GM19372 (cell line): ENCODE results near the gene CSNK1G1.
"Not testable (repeated sequence)": the region's sequence is repeated elsewhere in the genome, so short reads cannot be mapped to it uniquely, and the experiment has no call there.

Experiments
- ATAC-seq: cut with Tn5 transposase; IDR thresholded peaks from one replicate; pipeline ENCODE4 v1.9.1; 2021; ENCODE audit warnings: mild to moderate bottlenecking, low read depth, moderate library complexity; ENCODE audit not compliant: unreplicated experiment

CSNK1G1 gene

DNA sequence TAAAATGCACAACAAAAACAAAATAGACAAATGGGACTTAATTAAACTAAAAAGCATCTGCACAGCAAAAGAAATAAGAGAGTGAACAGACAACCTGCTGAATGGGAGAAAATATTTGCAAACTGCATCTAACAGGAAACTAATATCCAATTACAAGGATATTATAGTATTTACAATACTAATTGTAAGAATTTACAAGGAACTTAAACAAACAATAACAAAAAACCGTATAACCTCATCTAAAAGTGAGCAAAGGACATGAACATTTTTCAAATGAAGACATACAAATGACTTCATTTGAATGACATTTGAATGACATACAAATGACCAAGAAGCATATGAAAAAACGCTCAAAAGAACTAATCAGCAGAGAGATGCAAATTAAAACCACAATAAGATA lies 66.4 kb downstream of the CSNK1G1 start:
- ATAC-seq = no peak

DNA sequence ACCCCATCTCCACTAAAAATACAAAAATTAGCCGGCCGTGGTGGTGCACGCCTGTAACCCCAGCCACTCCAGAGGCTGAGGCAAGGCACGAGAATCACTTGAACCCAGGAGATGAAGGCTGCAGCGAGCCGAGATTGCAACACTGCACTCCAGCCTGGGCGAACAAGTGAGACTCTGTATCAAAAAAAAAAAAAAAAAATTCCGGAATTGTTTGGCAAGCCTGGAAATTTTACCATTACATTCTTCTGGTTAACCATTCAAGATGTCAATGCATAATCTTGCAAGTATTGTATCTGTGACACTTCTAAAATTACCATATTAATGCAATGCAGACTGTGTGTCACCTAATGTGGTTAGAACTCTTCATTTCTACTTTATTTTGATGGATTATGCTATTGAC lies 67.0 kb downstream of the CSNK1G1 start:
- no peak for ATAC-seq

DNA sequence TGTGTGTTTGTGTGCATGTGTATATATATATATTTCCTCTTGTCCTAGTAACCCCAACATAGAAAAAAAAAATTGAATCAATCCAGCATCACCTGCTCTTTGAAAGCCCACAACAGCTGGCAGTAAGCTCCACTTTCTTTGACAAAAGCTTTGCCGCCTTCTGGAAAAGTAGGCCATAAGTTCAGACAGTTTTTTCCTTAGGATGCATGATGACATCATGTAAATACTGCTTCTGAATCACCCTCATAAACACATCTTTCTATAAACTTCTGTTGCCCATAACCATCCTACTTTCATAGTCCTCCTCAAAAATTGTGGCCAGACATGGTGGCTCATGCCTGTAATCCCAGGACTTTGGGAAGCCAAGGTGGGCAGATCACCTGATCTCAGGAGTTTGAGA lies 67.4 kb downstream of the CSNK1G1 start:
- ATAC-seq = no peak

DNA sequence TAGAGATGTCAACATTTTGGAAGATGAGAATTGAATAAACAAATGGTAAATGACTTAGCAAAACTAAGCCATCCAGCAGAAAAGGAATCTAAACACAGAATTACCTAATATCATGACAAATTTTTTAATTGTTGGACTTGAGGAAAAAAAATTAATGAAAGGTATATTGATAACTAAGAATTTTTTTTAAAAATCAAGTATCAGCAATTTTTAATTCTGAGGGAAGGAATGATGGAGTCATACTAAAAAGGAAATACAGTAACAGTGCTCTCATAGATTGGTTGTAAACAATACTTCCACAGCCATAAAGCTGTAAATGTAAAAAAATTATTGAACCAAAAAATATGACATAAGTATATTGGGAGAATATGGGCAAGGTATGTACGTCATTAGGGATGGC lies 68.0 kb downstream of the CSNK1G1 start:
- no peak for ATAC-seq

DNA sequence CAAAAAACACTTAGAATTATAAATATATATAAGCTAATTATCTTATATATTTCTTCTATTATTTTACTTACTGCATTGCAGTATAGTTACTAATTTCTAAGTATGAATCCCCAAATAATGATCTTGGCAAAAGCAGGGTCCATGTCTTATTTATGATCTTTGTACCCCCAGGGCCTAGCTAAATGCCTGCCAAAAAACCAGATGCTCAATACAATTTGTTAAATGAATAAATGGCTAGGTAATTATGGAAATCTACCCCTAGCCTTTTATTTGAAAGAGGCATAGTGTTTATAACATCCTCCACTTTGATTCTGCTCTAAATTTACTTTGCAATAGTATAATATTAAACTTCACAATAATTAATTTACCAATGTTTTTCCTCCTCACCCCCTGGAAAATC lies 69.5 kb downstream of the CSNK1G1 start:
- no peak for ATAC-seq

DNA sequence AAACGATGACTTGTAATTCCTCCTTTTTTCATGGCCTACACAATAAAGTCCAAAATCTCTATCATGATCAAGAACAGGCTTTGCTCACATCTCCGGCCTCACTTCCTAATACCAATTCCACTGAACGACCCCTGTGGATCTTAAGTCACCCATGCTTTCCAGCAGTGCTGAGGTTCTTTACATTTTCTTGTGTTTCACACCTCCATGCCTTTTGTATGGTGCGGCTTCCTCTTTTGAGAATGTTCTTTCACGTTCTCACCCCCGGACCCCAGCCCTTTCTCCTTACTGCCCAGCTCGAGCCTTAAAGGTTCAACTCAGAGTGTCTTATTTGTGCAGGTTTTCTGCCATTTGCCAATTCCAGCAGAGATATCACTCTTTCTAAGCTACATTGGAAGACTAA lies 70.1 kb downstream of the CSNK1G1 start:
- ATAC-seq = no peak

DNA sequence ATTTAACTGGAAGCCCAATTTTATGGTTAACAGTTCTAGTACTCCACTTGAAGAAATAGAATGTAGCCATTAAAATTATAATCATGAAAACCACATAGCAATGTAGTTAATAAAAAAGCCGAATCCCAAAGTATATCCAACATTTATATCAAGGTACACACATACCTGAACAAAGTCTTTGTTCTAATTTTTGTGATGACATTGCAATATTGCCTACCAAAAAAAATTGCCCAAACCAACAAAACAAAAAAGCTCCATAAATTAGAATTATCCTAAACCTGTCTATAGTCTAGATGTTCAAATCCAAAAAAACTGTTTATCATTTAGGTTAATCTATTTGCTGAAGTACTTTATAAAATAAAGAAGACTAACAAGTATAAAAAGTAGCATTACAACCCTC lies 70.8 kb downstream of the CSNK1G1 start:
- ATAC-seq = no peak

DNA sequence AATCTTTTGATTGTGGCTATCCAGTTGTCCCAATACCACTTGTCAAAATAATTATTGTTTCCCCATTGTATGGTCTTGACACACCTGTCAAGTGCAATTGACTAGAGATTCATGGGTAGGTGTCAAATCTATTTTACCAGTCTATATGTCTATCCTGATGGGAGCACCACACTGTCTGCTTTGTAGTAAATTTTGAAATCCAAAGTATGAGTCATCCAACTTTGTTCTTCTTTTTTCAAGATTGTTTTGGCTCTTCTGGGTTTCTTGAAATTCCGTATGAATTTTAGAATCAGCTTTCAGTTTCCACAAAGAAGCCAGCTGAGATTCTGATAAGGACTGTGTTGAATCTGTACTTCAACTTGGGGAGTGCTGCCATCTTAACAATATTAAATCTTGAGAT lies 71.9 kb downstream of the CSNK1G1 start:
- ATAC-seq = no peak

DNA sequence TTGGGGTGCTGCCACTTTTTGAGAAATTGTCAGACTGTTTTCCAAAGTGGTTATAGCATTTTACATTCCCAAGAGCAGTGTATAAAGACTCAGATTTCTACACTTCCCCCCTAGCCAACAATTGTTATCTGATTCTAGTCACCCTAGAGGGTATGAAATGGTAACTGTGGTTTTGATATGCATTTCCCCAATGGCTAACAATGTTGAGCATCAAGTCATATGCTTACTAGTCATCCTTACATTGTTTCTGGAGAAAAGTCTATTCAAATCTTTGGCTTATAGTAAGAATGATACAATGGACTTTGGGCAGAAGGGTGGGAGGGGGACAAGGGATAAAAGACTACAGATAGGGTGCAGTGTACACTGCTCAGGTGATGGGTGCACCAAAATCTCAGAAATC lies 73.3 kb downstream of the CSNK1G1 start:
- no peak for ATAC-seq

DNA sequence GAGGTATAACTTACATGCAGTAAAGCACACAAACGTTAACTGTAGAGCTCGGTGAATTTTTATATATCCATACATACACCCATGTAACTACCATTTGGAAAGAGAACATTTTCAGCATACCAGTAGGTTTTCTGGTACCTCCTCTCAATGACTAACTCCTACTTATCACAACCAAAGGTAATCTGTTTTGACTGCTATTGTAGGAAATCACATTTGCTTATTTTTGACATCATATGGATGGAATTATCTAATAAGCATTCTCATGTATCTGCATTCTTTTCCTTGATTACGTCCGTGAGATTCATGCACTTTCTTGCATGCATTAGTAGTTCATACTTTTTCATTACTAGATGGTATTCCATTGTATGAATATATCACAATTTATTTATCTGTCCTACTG lies 76.8 kb downstream of the CSNK1G1 start:
- ATAC-seq = no peak

DNA sequence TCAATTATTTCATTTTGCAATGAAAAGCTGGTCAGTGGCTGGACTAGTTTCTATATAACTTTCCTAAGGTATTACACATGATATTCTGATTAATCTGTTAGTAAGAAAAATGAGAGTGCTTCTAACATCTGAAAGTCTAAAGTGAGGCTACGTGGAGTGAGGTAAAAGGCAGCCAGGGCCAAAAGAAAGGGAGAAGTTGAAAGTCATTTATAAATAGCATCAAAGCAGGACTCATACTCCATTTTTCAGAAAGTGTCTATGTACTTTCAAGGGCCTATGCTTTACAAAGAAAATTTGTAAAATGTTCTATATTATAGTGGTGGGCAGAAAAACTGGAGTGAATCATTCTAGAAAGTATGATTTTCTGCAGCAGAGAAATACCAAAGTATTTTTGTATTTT lies 80.0 kb downstream of the CSNK1G1 start:
- ATAC-seq = no peak

DNA sequence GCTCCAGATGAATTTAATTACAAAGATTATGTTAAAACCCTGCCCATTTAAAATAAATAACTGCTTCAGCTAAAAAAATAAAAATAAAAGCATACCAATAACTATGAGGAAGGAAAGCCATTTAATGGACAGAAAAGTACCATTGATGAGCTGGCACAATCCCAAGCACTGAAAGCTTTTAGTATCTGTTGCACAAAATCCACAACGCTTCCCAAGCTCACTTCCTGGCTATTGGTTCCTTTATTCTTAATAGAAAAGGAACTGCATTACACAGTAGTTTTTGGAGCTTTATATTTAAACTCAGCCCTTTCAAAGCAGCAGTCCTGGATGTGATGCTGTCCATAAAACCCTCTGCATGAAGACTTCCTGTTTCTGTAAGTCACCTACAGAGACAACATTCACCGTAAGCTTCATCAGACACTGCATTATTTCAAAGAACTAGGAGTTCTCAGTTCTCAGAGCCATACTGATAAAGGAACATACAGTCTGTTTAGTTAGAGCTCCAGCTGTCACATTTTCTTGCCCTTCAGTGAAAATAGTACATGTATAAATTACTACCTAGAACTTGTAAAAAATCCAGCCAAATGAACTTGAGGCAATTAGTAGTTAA lies 81.5 kb downstream of the CSNK1G1 start:
- no peak for ATAC-seq

DNA sequence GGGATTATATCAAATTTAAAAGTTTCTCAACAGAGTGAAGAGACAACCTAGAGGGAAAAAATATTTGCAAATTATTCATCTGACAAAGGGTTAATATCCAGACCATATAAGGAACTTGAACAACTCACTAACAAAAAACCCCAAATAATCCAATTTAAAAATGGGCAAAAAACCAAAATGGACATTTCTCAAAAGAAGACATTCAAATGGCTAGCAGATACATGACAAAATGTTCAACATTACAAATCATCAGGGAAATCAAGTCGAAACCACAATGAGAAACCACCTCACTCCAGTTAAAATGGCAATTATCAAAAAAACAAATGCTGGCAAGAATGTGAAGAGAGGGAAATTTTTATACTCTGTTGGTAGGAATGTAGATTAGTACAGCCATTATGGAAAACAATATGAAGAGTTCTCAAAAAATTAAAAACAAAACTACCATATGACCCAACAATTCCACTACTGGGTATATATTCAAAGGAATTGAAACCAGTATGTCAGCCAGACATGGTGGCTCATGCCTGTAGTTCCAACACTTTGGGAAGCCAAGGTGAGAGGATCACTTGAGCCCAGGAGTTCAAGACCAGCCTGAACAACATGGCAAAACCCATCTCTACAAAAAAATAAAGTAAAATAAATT lies 88.5 kb downstream of the CSNK1G1 start:
- no peak for ATAC-seq

DNA sequence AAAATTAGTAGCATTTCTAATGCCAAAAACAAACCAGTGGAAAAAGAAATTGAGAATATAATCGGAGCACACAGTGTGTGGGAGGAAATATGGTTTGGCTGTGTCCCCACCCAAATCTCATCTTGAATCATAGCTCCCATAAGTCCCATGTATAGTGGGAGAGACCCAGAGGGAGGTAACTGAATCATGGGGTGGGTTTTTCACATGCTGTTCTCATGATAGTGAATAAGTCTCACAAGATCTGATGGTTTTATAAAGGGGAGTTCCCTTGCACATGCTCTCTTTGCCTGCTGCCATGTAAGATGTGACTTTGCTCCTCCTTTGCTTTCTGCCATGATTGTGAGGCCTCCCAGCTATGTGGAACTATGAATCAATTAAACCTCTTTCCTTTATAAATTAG lies 90.8 kb downstream of the CSNK1G1 start:
- not testable (repeated sequence) for ATAC-seq

DNA sequence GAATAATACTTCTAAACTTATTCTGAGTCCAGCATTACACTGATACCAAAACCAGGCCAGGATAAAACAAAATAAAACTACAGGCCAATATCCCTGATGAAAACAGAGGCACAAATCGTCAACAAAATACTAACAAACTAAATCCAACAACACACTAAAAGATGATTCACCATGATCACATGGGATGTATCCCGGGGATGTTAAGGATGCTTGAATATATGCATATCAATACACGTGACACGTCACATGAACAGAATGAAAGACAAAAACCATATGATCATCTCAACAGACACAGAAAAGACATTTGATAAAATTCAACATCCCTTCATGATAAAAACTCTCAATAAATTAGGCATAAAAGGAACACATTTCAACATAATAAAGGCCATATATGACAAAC lies 91.5 kb downstream of the CSNK1G1 start:
- no peak for ATAC-seq

DNA sequence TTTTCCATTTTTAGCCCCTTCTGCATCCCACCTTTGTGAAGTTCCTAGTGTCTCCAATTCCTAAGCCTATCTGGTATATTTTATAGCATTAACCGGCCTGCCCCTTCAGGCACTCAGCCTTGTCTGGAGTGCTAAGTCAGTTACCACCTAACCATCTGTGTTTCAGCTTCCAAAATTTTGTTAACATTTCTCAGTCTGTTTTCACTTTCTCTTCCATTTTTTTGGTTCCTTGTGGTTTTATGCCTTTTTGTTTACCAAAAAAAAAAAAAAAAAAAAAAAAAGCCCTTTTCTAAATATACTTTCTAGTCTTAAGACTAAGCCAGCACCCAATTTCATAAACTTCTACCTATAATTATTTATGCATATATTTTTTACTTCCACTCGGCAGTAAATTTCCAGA lies 92.4 kb downstream of the CSNK1G1 start:
- no peak for ATAC-seq

DNA sequence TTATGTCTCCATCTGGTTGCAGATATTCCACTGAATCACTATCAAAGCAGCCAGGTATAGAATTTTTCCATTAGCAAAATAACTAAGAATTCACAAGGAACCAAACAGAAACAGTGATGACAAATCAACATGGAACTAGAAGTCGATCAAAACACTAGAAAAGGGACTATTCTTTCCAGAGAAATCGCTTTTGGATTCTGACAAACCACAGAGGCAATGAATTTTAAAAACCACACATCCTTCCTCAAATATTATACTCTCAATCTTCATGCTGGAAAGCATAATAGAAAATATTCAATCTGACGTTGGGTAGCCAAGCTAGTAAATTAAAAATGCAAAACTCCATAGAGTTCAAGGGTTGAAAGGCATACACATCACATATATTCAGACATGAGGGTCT lies 99.9 kb downstream of the CSNK1G1 start:
- no peak for ATAC-seq

DNA sequence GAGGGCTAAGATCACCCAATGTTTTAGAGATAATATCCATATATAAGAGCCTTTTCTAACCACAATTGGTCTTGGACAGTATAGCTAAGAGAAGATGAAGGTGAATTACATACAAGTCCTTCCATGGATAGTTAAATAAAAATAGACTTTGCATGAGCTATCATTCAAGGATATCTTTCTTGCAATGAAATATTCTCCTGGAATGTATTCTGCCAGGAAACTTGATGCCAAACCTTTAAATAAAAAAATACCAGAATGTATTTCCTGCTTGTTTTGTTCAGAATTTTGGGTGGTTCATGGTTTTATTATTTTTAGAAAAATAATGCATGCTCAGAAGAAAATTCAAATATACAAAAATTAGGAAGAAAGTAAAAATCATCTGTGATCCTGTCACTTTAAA lies 104.3 kb downstream of the CSNK1G1 start:
- ATAC-seq = no peak

DNA sequence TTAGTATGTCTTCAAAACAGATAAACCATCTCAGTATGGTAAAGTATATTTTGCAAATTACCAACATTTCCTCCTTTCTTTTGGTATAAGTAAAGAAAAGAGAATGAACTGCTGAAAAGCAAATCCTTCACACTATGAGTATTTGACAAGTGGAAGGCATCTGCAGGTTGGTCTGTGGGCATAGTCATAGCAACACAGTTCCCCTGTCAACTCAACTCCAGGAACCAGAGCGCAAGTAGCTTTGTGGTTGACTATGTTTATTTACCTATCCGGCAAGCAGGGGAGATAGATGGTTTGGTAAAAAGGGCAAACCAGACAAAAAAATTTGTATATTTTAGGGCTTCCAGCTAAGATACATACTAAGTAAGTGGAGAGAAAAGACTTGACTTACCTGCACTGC lies 104.9 kb downstream of the CSNK1G1 start:
- ATAC-seq = no peak

DNA sequence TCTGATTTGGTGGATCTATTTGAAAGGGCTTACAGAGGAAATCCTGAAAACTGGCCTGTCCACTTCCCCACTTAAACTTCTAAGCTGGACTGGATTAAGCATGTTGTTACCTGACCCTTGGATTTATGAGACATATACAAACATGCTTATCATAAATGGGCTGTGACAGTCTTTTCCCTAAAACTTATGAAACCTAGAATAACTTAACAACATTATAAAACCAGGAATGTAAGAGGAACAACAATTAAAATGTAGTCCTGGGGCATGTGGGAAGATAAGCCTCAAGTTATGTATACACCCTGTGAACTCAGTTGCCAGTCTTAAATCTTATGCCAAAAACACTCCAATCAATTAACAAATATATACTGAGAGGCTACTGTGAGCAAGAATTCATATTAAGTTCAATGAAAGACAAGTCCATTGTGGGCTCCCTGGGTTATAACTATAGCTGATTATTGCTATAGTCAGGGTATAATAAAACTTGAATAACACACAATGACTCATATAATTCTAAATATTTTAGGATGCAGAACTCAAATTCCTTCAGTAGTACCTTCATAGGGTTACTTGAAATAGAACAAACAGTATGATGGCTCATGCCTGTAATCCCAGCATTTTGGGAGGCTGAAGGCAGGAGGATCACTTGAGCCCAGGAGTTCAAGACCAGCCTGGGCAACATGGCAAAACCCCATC lies 105.9 kb downstream of the CSNK1G1 start:
- no peak for ATAC-seq

DNA sequence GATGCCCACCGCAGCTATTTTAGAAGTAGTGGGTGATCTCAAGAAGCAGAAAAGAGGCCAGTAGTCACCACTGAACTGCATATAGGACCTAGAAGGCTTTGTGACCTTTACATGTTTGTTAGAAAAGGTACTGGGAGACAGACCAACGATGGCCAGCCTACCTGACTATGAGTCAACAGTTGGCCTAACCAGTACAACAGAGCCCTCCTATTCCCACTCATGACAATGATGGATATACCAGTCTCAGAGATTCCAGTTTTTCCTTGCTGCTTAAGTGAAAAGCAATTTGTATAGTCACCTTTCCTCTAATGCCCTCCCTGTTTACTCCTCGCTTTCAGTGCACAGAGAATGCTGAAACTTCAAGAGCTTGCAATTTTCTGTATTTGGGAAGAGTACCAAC lies 106.6 kb downstream of the CSNK1G1 start:
- ATAC-seq = no peak

DNA sequence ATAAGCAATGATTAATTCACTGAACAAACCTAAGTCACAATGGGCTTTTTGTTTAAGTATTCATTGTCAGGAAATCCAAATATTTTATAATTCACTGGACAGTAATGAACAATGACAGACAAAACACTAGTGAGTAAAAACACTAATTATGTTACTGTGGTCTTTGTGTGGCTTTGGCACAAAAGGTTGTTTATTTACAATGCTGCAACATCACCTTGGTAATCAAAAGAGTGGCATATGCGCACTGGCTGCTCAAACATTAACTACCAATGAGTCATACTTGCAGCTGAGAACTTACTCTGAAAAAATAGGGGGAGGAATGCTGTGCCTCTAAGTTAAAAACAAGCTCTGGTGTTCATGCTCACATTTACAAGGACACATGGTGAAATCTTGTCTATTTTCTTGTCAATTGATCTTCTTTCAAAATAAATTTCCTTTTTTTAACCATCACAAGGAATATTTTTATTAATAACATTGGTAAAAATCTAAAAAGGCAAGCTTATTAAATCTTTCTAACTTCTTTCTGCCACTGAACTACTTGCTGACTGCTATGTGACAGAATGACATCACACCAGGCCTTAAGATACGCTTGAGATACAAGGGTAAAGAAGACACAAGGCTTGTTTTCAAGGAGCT lies 107.9 kb downstream of the CSNK1G1 start:
- ATAC-seq = peak; percentile 66
